ENCODE data around the gene ATG12.

- TF ChIP-seq CTCF (conservative IDR thresholded peaks at IDR 0.05; ENCODE audit: low read depth in 2 of 2) (no peak), ZNF331 (CRISPR knock-in tag; IDR thresholded peaks at IDR 0.05; ENCODE audit: low read depth) (no peak), ETS1 (IDR thresholded peaks at IDR 0.05) (no peak), EZH2 (IDR thresholded peaks at IDR 0.05; ENCODE audit: low read depth, unreplicated experiment) (no peak), POLR2AphosphoS5 (IDR thresholded peaks at IDR 0.05; ENCODE audit: low read depth) (no peak), REST (IDR thresholded peaks at IDR 0.05; ENCODE audit: unreplicated experiment) (no peak), JUNB (IDR thresholded peaks at IDR 0.05; ENCODE audit: unreplicated experiment) (no peak), ZNF462 (CRISPR knock-in tag; IDR thresholded peaks at IDR 0.05) (no peak)
Measured at GRCh38 chr5:115787426-115787825, 53.9 kb downstream of the ATG12 start.

Measured in GM23338 (cell line).